GM21390 (cell line): ENCODE measurements around the gene RRAS2.

Experiments
- ATAC-seq: cut with Tn5 transposase; IDR thresholded peaks from one replicate; pipeline ENCODE4 v1.9.1; 2021; ENCODE audit not compliant: unreplicated experiment

RRAS2 gene

GRCh38 chr11:14229472-14229871 lies 129.5 kb downstream of the RRAS2 start:
- ATAC-seq = no peak

- ATAC-seq = no peak
Measured at GRCh38 chr11:14228356-14228755, 130.6 kb downstream of the RRAS2 start.
